Adrenal gland (tissue), 5 donors: ENCODE results near the gene EDAR.

Experiments
- CTCF ChIP-seq, 6 experiments: fragments of 450-650 bp in 4 of 6; fragments of 200-600 bp in 2 of 6; sonication (generic) in 1 of 6; IDR thresholded peaks; 1 replicate in 5 of 6; 2 replicates in 1 of 6; pipeline versions ENCODE4 v1.5.1 to v1.8.0; 2016 to 2021; ENCODE audit warnings: antibody characterized with exemption in 6 of 6, mild to moderate bottlenecking in 2 of 6, moderate library complexity in 1 of 6
- POLR2A ChIP-seq, 2 donors: fragments of 450-650 bp; IDR thresholded peaks; one replicate each; pipeline ENCODE4 v1.6.1; 2017; ENCODE audit warnings: antibody characterized with exemption in 2 of 2, mild to moderate bottlenecking in 2 of 2, moderate library complexity in 1 of 2
- donor health status: DM: no; HTN: no; CAD: no.

GRCh38 chr2:108938077-108938710 lies 50.8 kb downstream of the EDAR start:
- no peak for TF ChIP-seq POLR2A (IDR thresholded peaks at IDR 0.05)
- TF ChIP-seq CTCF (IDR thresholded peaks at IDR 0.05), result no peak
